ENCODE measurements around the gene C1orf21. TPM values are rescaled to one million over a fixed set of nuclear protein-coding genes. Genes with fewer than 3 reads are reported as not detected.
A peak's percentile ranks its signal among the peaks of the same experiment; 100 is the strongest.

The C1orf21 gene
- total RNA-seq, 1 experiment from 2014 or later = 28.5 TPM

DNA sequence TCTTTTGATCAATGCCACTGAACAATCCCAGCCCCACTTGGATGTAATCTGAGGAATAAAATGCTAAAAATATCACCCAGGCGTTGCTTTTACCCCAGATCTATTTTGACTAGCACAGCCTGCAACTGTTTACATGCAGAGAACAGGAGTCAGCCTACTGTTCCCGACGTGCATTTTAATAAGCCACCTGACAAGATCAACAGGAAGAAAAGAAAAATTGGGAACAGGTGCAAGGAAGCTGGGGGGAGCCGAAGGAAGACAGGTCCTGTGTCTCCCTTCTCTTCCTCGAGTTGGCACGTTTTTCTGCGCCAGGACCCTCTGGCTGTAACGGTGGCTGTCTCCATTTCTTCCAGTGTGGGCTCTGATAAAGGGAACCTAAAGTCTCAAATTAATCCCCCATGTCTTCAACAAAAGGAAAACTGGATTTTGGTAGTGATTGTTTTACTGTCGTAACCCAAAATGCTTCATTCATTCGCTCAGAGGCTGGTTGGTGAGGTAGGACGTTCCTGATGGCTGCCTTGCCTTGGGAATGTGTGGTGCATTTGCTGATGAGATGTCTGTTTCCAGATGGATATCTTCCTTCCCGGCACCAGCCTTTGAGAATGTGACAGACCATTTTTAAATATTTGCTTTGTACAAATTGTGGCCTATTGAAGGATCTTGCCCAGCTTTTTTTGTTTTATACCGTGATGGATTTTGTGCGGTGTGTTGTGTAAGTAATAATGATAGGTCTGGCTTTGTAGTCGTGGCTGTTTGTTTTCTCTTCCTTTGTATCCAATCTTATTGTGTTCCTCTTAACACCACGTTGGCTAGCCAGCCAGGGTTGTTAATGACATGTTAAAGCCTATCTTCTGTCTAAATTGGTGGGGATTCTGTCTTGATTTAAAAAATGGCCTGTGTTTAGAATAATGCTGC is 117.5 kb downstream of the C1orf21 start (continued):
- no peak for TF ChIP-seq ZNF512 (CRISPR knock-in tag; IDR thresholded peaks at IDR 0.05; ENCODE audit: borderline replicate concordance)
- no peak for TF ChIP-seq FOXP4 (CRISPR knock-in tag; IDR thresholded peaks at IDR 0.05)
- TF ChIP-seq TEAD4 (CRISPR knock-in tag; IDR thresholded peaks at IDR 0.05) = no peak
- TF ChIP-seq ZNF138 (CRISPR knock-in tag; conservative IDR thresholded peaks at IDR 0.05) = no peak
- TF ChIP-seq SOX15 (CRISPR knock-in tag; IDR thresholded peaks at IDR 0.05) = no peak
- TF ChIP-seq MXD4 (CRISPR knock-in tag; IDR thresholded peaks at IDR 0.05; ENCODE audit: borderline replicate concordance) = no peak
- TF ChIP-seq, protein P1, sequence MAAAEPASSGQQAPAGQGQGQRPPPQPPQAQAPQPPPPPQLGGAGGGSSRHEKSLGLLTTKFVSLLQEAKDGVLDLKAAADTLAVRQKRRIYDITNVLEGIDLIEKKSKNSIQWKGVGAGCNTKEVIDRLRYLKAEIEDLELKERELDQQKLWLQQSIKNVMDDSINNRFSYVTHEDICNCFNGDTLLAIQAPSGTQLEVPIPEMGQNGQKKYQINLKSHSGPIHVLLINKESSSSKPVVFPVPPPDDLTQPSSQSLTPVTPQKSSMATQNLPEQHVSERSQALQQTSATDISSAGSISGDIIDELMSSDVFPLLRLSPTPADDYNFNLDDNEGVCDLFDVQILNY (CRISPR knock-in tag; IDR thresholded peaks at IDR 0.05) = no peak
- no peak for TF ChIP-seq MYBL2 (CRISPR knock-in tag; IDR thresholded peaks at IDR 0.05)
- no peak for TF ChIP-seq NR2C2 (CRISPR knock-in tag; IDR thresholded peaks at IDR 0.05)

DNA sequence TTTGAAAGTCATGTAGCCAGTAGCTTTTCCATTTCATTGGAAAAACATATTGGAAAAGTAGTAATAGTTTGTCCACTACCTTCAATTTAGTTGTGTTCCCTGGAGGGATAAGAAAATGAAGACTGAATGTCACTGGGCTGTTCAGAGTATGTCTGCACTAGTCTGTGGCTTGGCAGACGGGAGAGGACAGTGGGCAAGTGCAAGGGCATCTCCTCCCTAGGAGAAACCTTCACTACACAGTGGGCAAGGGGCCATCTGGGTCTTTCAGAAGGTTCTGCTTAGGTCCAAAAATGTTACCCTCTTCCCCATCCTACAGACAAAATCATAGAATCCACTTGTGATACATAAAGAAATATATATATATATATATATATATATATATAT is 118.1 kb downstream of the C1orf21 start:
- Mint-ChIP-seq H3K9me3 (peaks cover 3% of the 10 kb centered on the region), H3K4me1 (peaks cover 23% of the 10 kb centered on the region), H3K36me3 (no peaks in the 10 kb centered on the region), H3K27me3 (ENCODE audit: low read depth) (no peaks in the 10 kb centered on the region), H3K27ac (peak overlapping the region; percentile 13; the same call in 1 of the 2 replicates), H3K4me3 (no peak overlapping the region)
- ChIA-PET CTCF (no interaction called here), POLR2A (no interaction called here)
- ATAC-seq (no peak), DNase-seq (ENCODE audit: low spot score) (no peak)
- TF ChIP-seq ZNF317 (CRISPR knock-in tag; IDR thresholded peaks at IDR 0.05; ENCODE audit: borderline replicate concordance, low read depth) = no peak
- no peak for TF ChIP-seq FOXP1 (CRISPR knock-in tag; IDR thresholded peaks at IDR 0.05; ENCODE audit: borderline replicate concordance)
- no peak for TF ChIP-seq SMAD3 (CRISPR knock-in tag; IDR thresholded peaks at IDR 0.05; ENCODE audit: borderline replicate concordance)
- TF ChIP-seq, protein P2, sequence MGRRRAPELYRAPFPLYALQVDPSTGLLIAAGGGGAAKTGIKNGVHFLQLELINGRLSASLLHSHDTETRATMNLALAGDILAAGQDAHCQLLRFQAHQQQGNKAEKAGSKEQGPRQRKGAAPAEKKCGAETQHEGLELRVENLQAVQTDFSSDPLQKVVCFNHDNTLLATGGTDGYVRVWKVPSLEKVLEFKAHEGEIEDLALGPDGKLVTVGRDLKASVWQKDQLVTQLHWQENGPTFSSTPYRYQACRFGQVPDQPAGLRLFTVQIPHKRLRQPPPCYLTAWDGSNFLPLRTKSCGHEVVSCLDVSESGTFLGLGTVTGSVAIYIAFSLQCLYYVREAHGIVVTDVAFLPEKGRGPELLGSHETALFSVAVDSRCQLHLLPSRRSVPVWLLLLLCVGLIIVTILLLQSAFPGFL (CRISPR knock-in tag; IDR thresholded peaks at IDR 0.05; ENCODE audit: borderline replicate concordance) = no peak
- TF ChIP-seq RORB (CRISPR knock-in tag; IDR thresholded peaks at IDR 0.05) = no peak

GRCh38 chr1:184506481-184506880 is 119.7 kb downstream of the C1orf21 start:
- Mint-ChIP-seq H3K9me3 (peaks cover 2% of the 10 kb centered on the region), H3K27me3 (ENCODE audit: low read depth) (no peaks in the 10 kb centered on the region), H3K4me1 (peaks cover 22% of the 10 kb centered on the region), H3K4me3 (no peak overlapping the region), H3K27ac (no peak overlapping the region), H3K36me3 (no peaks in the 10 kb centered on the region)
- ChIA-PET POLR2A (no interaction called here), CTCF (interaction anchor here (0.8 kb wide), 1 partner anchor 157 kb away, joined by 4 read pairs; no protein-coding TSS in a partner anchor)
- ATAC-seq = no peak
- no peak for DNase-seq (ENCODE audit: low spot score)
- TF ChIP-seq ZNF281 (CRISPR knock-in tag; IDR thresholded peaks at IDR 0.05) (no peak), ATF2 (CRISPR knock-in tag; IDR thresholded peaks at IDR 0.05; ENCODE audit: borderline replicate concordance, low read depth) (no peak), OVOL2 (CRISPR knock-in tag; IDR thresholded peaks at IDR 0.05; ENCODE audit: borderline replicate concordance) (no peak), GRHL2 (CRISPR knock-in tag; IDR thresholded peaks at IDR 0.05; ENCODE audit: insufficient replicate concordance, severe bottlenecking) (no peak), KAT7 (CRISPR knock-in tag; IDR thresholded peaks at IDR 0.05; ENCODE audit: borderline replicate concordance) (no peak), ZNF416 (CRISPR knock-in tag; IDR thresholded peaks at IDR 0.05) (no peak), FOXJ3 (CRISPR knock-in tag; IDR thresholded peaks at IDR 0.05; ENCODE audit: borderline replicate concordance) (no peak), ZNF317 (CRISPR knock-in tag; IDR thresholded peaks at IDR 0.05; ENCODE audit: borderline replicate concordance, low read depth) (no peak), RORB (CRISPR knock-in tag; IDR thresholded peaks at IDR 0.05) (no peak), PRRX2 (CRISPR knock-in tag; IDR thresholded peaks at IDR 0.05) (no peak)

Measured in WTC11 (cell line).